K562 (cell line): Measurements from ENCODE around the gene TECPR2. TPM values are rescaled to one million over a fixed set of nuclear protein-coding genes. Genes with fewer than 3 reads are reported as not detected.

Experiments used
- ARID4B ChIP-seq: sonication (generic); formaldehyde crosslinking; IDR thresholded peaks from 2 replicates; pipeline ENCODE4 v1.8.0; 2022; ENCODE audit warnings: mild to moderate bottlenecking, missing genetic modification reagents
- C11orf30 ChIP-seq: fragments of 450-650 bp; IDR thresholded peaks from 2 replicates; pipeline ENCODE4 v1.6.1; 2016; ENCODE audit warnings: low read depth, mild to moderate bottlenecking
- REST ChIP-seq, 2 experiments: fragments of 450-650 bp; formaldehyde crosslinking in 1 of 2; IDR thresholded peaks; 2 replicates each; pipeline versions ENCODE4 v1.4.0 to v1.6.1; 2014 to 2020; ENCODE audit warnings: mild to moderate bottlenecking in 2 of 2, borderline replicate concordance in 1 of 2, low read depth in 1 of 2
- ZNF121 ChIP-seq: sonication (generic); formaldehyde crosslinking; conservative IDR thresholded peaks from 2 replicates; pipeline ENCODE4 v1.8.0; 2022; ENCODE audit warnings: missing genetic modification reagents
- ZNF445 ChIP-seq: fragments of 250-450 bp; sonication (Bioruptor Pico); IDR thresholded peaks from 2 replicates; pipeline ENCODE4 v1.4.0; 2020; ENCODE audit warnings: low read depth, mild to moderate bottlenecking, moderate library complexity
- ZNF780A ChIP-seq: fragments of 250-450 bp; sonication (Bioruptor Pico); IDR thresholded peaks from 2 replicates; pipeline ENCODE4 v1.5.0; 2021; ENCODE audit warnings: mild to moderate bottlenecking
- polyA plus RNA-seq, 8 experiments: library from polyadenylated mRNA; depleted of rRNA in 4 of 8; stranded (reverse) in 5 of 8; unstranded in 3 of 8; fragments of >200 nt; fragmentation: Nextera tagmentation in 2 of 8; fragmentation: Illumina TruSeq in 1 of 8; extraction: Ambion mirVana in 2 of 8; extraction: Trizol in 1 of 8; gene quantifications; 2 replicates each; pipeline versions ENCODE4 v1.2.1 to v1.2.3, GENCODE V29; 2011 to 2014; ENCODE audit warnings: inconsistent platforms in 1 of 8, missing spikeins in 1 of 8
- total RNA-seq, 7 experiments: library from RNA; depleted of rRNA in 6 of 7; stranded (reverse); fragments of >200 nt in 6 of 7; fragmentation: Illumina TruSeq in 2 of 7; extraction: Trizol in 2 of 7; gene quantifications; 2 replicates each; pipeline versions ENCODE4 v1.2.1 to v1.2.3, GENCODE V29; 2011 to 2021; ENCODE audit warnings: low replicate concordance in 1 of 7
- TF ChIP-seq, protein P1 (sequence below): fragments of 250-450 bp; sonication (Bioruptor Pico); IDR thresholded peaks from 2 replicates; pipeline ENCODE4 v1.4.0; 2020
- TF ChIP-seq, protein P2 (sequence below): sonication (generic); formaldehyde crosslinking; IDR thresholded peaks from 2 replicates; pipeline ENCODE4 v1.8.1; 2023; ENCODE audit warnings: mild to moderate bottlenecking, missing genetic modification reagents

Gene TECPR2
- total and polyA plus RNA-seq, 9 of the 15 experiments (the other 6 are each of a cell fraction or from before 2014, with no cell fraction given): 0.04 to 3.0 (median 0.83) TPM

DNA sequence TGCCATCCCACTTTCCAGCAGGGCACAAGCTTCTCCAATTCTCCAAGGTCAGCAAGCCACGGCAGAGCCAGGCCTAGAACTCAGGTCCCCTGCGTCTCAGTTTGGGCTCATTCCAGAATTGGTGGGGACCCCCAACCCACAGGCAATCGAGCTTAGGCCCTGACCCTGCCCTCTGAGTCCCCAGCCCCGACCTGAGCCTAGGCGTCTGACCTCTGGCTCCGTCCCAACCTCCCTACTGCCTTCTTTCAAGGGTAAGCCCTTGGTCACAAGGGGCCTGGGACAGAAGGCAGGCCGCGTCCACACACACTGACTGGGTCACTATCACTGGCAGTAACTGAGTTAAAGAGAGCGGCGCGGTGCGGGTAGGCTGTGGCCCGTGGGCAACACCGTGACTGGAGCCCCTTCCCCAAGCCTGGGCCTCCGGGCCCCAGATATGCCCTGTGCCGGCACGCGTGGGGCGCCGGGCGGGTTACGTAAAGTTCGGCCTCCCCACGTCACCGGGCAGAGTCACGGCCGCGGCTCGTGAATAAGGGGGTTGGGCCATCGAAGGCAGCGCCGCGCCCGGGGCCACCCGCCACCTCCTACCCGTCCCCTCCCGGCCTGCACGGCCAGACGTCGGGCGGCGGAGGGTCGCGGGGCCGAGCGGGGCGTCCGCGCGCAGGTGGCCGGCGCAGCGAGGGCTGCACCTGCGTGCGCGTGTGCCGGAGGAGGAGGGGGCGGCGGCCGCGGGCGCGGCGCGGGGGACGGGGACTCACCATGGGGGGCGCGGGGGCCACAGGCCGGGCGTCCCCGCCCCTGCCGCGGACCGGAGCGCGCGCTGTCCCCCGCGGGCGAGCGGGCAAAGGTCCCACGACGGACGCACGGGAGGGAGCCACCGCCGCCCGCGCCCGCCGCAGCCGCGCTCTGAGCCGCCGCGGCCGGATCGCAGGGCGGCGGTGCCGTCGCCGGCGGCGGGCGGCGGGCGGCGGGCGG lies 146.3 kb downstream of the TECPR2 start (continued):
- TF ChIP-seq ARID4B (CRISPR knock-in tag) (0 out of 2 replicates have a peak, but pooled peaks have one; percentile 26), REST (IDR thresholded peaks at IDR 0.05; ENCODE audit: borderline replicate concordance) (no peak), REST (CRISPR knock-in tag; IDR thresholded peaks at IDR 0.05; ENCODE audit: low read depth) (no peak), ZNF780A (no peak), ZNF445 (CRISPR knock-in tag) (no peak), C11orf30 (no peak), ZNF121 (CRISPR knock-in tag) (no peak)
- TF ChIP-seq, protein P1, sequence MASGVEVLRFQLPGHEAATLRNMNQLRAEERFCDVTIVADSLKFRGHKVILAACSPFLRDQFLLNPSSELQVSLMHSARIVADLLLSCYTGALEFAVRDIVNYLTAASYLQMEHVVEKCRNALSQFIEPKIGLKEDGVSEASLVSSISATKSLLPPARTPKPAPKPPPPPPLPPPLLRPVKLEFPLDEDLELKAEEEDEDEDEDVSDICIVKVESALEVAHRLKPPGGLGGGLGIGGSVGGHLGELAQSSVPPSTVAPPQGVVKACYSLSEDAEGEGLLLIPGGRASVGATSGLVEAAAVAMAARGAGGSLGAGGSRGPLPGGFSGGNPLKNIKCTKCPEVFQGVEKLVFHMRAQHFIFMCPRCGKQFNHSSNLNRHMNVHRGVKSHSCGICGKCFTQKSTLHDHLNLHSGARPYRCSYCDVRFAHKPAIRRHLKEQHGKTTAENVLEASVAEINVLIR (CRISPR knock-in tag): no peak
- TF ChIP-seq, protein P2, sequence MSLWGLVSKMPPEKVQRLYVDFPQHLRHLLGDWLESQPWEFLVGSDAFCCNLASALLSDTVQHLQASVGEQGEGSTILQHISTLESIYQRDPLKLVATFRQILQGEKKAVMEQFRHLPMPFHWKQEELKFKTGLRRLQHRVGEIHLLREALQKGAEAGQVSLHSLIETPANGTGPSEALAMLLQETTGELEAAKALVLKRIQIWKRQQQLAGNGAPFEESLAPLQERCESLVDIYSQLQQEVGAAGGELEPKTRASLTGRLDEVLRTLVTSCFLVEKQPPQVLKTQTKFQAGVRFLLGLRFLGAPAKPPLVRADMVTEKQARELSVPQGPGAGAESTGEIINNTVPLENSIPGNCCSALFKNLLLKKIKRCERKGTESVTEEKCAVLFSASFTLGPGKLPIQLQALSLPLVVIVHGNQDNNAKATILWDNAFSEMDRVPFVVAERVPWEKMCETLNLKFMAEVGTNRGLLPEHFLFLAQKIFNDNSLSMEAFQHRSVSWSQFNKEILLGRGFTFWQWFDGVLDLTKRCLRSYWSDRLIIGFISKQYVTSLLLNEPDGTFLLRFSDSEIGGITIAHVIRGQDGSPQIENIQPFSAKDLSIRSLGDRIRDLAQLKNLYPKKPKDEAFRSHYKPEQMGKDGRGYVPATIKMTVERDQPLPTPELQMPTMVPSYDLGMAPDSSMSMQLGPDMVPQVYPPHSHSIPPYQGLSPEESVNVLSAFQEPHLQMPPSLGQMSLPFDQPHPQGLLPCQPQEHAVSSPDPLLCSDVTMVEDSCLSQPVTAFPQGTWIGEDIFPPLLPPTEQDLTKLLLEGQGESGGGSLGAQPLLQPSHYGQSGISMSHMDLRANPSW (CRISPR knock-in tag): no peak
